SU-DHL-6 (cell line): ENCODE measurements around the gene DIS3L2.

Source experiments
- EZH2phosphoT487 ChIP-seq: fragments of 200-600 bp; sonication (generic), shearing (Covaris generic); conservative IDR thresholded peaks from 2 replicates; pipeline ENCODE4 v1.6.1; 2018; ENCODE audit warnings: mild to moderate bottlenecking, antibody characterized with exemption, low read length, moderate library complexity, mixed read lengths
- TF ChIP-seq, protein P1 (sequence below): fragments of 200-600 bp; sonication (generic); IDR thresholded peaks from one replicate; pipeline ENCODE4 v1.5.1; 2017; ENCODE audit warnings: antibody characterized with exemption, mild to moderate bottlenecking, low read length, moderate library complexity; ENCODE audit not compliant: insufficient read depth, poor library complexity, severe bottlenecking

DNA sequence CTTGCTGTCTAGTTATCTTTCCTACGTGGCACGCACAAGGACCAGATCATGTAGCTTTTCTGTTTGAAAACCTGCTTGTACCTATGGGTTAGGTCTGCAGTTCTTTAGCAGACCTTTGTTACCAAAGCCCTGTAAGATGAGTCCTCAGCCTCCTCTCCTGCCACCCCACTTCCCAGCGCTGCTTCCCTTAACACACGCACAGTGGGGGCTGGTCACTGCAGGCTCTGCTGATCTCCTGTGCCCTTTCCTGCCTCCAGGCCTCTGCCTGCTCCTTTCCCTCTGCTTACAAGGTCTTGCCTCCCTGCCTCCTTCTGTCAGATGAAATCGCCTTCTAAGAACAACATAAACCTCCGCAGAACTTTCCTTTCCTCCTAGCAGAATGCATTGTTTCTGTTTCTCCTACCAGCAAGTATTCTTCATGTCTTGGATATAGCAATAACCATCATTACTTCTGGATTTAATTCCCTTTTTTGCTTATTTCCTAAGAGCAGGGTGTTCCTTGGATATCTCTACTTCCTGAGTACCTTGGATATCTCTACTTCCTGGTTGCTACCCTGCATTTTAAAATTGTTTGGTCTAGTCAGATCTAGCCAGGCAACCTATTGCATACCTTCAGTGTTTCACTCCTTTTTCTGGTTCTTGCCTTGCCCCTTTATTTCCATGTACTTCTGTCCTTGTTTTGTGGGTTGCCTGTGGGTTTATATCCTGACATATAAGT, 257.4 kb downstream of the DIS3L2 start:
- TF ChIP-seq, protein P1, sequence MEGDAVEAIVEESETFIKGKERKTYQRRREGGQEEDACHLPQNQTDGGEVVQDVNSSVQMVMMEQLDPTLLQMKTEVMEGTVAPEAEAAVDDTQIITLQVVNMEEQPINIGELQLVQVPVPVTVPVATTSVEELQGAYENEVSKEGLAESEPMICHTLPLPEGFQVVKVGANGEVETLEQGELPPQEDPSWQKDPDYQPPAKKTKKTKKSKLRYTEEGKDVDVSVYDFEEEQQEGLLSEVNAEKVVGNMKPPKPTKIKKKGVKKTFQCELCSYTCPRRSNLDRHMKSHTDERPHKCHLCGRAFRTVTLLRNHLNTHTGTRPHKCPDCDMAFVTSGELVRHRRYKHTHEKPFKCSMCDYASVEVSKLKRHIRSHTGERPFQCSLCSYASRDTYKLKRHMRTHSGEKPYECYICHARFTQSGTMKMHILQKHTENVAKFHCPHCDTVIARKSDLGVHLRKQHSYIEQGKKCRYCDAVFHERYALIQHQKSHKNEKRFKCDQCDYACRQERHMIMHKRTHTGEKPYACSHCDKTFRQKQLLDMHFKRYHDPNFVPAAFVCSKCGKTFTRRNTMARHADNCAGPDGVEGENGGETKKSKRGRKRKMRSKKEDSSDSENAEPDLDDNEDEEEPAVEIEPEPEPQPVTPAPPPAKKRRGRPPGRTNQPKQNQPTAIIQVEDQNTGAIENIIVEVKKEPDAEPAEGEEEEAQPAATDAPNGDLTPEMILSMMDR = no peak
- TF ChIP-seq EZH2phosphoT487 = no peak
